Inflammatory macrophage treated with lipopolysaccharide for 4 hours (primary cell): ENCODE results near the gene PA2G4.
"Not testable (repeated sequence)": the region's sequence is repeated elsewhere in the genome, so short reads cannot be mapped to it uniquely, and the experiment has no call there.

ENCODE experiments used
- DNase-seq: peaks from one replicate; pipeline ENCODE4 v3.0.0-alpha.2; 2020

Gene PA2G4

GRCh38 chr12:56104109-56104814 is at the start of gene PA2G4:
TSS of gene PA2G4 (plus strand) at chr12:56104559. CDS start at chr12:56104738, 179 bp downstream.
- DNase-seq = peak; percentile 100

- not testable (repeated sequence) for DNase-seq
Observed at GRCh38 chr12:56059964-56060363, 44.4 kb upstream of the PA2G4 start.

DNA sequence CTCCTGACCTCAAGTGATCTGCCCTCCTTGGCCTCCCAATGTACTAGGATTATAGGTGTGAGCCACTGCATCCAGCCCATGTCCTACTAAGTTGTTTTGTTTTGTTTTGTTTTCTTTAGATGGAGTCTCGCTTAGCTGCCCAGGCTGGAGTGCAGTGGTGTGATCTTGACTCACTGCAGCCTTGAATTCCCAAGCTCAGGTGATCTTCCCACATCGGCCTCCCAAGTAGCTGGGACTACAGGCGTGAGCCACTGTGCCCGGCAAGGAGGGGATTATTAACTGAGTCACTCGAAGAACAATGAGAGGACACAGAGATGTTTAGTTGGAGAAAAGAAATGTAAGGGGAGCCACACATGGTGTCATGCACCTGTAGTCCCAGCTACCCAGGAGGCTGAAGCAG is 42.4 kb upstream of the PA2G4 start:
- no peak for DNase-seq

GRCh38 chr12:56062996-56063395 is 41.4 kb upstream of the PA2G4 start:
- DNase-seq = no peak

DNA sequence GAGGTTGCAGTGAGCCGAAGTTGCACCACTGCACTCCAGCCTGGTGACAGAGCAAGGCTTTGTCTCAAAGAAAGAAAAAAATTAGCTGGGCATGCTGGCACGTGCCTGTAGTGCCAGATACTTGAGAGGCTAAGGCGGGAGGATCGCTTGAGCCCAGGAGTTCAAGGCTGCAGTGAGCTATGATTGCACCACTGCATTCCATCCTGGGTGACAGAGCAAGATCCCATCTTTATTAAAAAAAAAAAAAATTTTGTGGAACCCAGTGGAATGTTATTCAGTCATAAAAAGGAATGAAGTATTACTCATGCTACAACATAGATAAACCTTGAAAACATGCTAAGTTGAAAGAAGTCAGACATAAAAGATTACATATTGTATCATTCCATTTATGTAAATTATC is 32.7 kb upstream of the PA2G4 start:
- no peak for DNase-seq

DNA sequence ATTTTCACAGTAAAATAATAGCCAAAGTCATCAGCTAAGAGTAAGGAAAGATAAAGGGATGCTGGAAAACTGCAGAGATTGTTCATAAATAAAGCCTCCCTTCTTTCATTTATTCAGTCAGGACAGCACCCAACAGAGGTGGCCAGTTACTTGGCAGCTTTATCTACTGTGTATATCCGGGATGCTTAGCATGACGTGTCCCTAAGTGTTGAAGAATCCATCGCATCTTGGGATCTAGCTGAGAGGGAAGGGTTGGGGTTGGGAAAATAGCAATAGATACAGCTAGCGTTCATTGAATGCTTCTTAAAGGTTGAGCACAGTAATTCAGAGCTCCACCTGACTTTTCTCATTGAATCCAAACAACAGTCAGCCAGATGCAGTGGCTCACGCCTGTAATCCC is 30.0 kb upstream of the PA2G4 start:
- no peak for DNase-seq

GRCh38 chr12:56077966-56078365 is 26.4 kb upstream of the PA2G4 start:
- DNase-seq = not testable (repeated sequence)

- no peak for DNase-seq
Observed at GRCh38 chr12:56078427-56078826, 25.9 kb upstream of the PA2G4 start.

DNA sequence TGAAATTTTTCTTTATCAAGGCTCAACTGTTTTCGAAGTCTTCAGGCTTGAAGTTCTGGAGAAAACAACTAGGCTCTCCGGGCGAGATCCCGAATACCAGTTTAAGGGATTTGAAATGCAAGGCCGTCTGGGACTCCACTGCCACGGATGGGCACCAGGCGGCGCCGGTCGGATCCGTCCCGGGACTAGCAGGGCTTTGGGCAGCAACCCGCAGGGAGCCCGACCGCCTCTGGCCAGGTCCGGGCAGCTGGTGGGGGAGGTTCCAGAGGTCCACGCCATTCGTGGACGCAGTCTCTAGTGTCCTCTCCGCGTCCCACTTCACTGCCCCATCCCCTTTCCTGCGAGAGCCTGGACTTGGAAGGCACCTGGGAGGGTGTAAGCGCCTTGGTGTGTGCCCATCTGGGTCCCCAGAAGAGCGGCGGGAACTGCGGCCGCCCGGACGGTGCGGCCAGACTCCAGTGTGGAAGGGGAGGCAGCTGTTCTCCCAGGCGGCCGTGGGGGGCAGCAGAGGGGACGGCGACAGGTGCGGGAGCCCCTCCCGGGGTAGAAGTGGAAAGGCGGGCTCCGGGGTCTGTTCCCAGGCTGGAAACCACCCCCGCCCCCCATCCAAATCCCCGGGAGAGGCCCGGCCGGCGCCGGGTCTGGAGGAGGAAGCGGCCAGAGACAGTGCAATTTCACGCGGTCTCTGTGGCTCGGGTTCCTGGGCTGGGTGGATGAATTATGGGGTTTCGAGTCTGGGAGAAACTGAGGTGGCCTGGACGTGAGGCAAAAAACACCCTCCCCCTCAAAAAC is 25.2 kb upstream of the PA2G4 start:
- peak; percentile 80 for DNase-seq

DNA sequence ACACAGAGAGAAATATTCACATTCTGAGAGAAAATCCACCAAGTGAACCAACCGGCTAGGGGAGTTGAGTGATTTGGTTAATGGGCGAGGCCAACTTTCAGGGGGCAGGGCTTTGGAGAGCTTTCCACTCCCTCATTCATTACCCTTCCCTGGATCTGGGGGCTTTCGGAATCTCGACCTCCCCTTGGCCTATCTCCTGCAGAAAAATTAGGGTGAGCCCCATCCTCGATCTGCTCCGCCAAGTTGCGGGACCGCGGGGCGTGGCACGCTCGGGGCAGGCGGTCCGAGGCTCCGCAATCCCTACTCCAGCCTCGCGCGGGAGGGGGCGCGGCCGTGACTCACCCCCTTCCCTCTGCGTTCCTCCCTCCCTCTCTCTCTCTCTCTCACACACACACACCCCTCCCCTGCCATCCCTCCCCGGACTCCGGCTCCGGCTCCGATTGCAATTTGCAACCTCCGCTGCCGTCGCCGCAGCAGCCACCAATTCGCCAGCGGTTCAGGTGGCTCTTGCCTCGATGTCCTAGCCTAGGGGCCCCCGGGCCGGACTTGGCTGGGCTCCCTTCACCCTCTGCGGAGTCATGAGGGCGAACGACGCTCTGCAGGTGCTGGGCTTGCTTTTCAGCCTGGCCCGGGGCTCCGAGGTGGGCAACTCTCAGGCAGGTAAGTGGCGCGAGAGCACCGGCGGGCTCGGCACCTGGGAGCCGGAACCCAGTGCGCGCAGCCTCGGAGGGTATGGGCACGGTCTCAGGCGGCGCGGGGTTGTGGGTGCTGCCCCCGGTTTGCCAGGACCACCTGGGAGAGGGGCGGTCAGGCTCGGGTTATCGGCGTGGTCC is 24.4 kb upstream of the PA2G4 start, which contains the start of gene ERBB3:
TSS of gene ERBB3 (plus strand) at position 443 of the 833 bp plus-strand sequence. CDS start at position 579, 136 bp downstream.
- peak; percentile 68 for DNase-seq

DNA sequence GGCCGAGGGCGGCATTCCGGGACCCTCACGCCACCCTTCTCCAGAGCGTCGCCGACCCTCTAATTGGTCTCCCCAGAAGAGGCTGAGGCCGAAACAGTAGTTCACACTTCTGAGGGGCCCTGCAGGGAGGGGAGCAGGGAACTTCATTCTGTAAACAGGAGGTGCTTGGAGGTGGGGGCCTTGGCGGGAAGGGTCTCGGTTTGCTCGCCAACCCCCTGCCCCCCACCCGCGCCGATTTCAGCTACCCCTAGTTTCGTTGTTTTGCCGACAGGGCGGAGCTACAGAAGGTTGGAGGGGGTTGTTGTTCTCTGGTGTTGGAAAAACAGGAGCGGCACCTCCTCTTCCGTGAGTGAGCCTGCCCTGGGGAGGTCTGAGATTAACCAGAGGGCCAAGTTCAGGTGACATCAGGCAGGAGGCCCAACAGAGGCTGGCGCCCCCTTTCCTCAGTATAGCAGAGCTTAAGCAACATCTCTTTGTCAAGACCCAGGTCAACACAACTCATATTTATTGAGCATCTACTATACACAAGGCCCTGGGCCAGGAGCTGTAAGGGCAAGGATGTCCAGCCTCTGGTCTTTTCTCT is 23.7 kb upstream of the PA2G4 start:
- DNase-seq = no peak

DNA sequence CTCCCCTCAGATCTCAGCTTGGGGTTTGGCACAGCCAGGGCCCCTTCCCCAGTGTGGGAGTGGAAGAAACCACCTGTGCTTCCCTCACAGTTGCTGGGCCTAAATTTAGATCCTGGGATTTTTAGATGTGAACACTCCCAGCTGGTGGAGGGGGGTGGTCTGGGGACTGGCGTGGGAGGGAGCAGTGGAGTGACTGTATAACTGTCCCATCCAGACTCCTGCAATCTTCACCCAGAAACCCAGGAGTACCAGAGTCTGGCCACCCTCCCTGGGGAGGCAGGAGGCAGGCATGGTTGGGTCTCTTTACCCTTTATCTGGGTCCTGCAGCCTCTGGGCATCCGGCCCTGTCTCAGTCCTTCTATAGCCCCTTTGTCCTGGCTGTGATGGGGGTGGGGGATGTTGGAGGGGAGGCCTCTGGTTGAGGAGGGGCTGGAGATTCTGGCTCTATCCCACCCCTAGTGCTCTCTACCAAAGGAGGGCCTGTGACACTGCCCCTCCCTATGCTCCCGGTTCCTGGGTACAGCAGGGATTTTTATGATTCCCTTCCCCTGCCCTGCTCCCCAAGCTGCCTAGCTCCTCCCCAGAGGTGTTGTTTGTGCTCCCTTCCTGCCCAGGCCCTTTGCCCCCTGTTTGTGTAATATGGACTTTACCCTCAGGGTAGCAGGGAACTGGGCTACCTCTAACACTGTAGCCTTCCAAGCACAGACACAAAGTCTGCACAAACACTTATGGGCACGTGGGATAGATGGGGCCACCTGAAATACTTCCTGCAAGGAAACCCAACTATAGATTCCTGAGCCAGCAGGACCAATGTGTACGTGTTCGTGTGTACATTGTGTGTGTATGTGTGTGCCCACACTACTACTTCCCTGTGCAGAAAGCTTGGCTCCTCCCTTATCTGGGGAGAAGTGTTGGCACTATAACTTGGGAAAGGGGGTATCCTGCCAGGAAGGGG is 22.7 kb upstream of the PA2G4 start:
- no peak for DNase-seq

GRCh38 chr12:56082382-56082781 is 22.0 kb upstream of the PA2G4 start:
- DNase-seq = no peak

DNA sequence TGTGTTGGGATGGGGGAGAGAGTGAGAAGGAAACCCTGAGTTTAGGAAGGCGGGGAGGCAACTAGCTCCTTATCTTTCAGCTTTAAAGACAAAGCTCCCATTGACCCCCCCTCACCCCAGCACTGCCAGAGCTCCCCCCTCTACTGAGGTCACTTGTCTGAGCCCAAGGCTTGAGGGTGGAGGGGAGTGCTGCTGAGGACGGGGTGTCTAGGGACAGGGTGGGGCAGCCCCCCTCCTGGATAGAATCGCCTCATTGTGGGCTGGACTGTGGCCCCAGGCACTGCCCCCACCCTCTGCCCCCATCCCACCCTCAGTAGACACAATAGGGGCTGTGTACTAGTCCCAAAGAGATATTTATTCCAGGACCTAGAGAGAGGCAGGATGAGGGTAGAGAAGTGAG is 21.4 kb upstream of the PA2G4 start:
- no peak for DNase-seq

DNA sequence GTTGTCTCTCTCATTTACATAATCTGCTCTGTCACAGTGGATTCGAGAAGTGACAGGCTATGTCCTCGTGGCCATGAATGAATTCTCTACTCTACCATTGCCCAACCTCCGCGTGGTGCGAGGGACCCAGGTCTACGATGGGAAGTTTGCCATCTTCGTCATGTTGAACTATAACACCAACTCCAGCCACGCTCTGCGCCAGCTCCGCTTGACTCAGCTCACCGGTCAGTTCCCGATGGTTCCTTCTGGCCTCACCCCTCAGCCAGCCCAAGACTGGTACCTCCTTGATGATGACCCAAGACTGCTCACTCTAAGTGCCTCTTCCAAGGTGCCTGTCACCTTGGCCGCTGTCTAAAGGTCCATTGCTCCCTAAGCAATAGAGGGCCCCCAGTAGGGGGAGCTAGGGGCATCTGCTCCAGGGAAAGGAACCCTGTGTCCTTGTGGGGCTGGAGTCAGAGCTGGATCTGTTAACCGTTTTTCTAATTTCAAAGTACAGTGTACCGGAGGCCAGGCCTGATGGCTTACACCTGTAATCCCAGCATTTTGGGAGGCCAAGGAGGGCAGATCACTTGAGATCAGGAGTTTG is 19.3 kb upstream of the PA2G4 start:
- peak; percentile 42 for DNase-seq

DNA sequence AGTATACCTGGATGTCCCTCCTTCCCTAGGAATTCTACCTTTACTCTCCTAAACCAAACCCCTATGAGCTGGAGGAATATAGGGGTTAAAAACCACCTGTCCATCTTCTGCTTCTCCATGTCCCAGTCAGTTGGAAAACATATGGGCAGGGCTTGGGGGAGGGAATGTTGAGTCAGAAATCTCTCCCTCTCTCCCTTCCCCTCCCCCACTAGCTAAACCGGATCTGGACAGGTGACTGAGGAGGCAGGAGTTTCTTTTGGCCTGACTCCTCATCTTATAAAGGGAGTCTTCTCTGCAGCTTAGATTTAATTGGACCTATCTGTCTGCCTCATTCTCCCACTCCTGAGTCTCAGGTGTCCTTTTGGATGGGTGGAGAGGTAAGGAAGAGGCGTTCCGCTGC is 18.3 kb upstream of the PA2G4 start:
- no peak for DNase-seq

DNA sequence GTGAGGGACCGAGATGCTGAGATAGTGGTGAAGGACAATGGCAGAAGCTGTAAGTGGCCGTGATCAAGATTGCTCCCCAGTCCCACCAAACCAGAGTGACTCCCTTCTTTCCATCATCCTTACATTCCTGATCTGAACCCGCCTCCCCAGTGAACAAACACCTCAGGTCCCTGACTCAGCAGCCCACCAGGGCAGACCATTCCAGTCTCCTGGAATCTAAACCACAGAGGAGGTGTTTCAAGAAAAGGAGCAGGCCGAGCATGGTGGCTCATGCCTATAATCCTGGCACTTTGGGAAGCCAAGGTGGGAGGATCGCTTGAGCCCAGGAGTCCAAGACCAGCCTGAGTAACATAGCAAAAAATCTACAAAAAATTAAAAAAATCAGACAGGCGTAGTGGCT is 17.8 kb upstream of the PA2G4 start:
- DNase-seq = no peak

DNA sequence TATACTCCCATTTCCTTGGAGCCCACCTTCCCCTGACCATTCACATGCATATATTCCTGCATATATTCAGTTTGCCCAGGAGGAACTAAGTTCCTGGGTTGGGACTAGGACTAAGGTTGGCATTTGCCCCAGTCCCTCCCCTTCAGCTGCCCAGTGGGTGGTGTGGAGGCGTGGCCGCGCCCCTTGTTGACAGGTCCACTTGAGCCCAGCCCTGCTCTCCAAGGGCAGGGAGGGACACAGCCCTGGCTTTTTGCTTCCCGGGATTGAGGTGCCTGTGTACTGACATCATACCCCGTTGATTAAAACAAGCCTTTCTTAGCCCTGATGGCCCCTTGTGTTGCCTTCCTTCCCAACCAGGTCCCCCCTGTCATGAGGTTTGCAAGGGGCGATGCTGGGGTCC is 17.1 kb upstream of the PA2G4 start:
- DNase-seq = peak; percentile 15

DNA sequence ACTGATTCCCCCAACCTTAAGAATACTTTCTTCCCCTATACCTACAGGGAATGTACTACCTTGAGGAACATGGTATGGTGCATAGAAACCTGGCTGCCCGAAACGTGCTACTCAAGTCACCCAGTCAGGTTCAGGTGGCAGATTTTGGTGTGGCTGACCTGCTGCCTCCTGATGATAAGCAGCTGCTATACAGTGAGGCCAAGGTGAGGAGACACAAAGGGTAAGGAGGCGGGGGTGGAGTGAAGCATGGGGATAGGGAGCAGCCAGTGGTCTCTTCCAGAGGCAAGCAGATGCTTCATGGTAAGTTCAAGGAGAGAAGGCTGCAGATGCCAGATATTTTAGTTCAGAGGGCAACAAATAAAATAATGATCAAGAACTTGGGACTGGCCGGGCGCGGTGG is 6.6 kb upstream of the PA2G4 start:
- DNase-seq = no peak

DNA sequence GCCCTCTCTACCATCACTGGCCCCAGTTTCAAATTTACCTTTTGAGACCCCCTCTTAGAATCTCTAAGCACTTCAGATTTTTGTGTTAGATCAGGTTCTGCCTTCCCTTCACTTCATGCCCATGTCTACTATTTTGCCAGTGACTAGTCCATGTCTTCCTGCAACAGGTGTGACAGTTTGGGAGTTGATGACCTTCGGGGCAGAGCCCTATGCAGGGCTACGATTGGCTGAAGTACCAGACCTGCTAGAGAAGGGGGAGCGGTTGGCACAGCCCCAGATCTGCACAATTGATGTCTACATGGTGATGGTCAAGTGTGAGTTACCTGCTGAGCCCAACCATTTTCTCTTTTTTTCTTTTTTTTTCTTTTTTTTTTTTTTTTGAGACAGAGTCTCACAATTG is 5.8 kb upstream of the PA2G4 start:
- DNase-seq = no peak

GRCh38 chr12:56099787-56100186 is 4.6 kb upstream of the PA2G4 start:
- DNase-seq = no peak
